GM03348 (cell line): ENCODE results near the gene SCP2.

Experiments
- DNase-seq: peaks from one replicate; pipeline ENCODE4 v3.0.0; 2012; ENCODE audit warnings: low spot score

SCP2 gene

GRCh38 chr1:53082826-53083455, 155.9 kb downstream of the SCP2 start:
- no peak for DNase-seq

DNA sequence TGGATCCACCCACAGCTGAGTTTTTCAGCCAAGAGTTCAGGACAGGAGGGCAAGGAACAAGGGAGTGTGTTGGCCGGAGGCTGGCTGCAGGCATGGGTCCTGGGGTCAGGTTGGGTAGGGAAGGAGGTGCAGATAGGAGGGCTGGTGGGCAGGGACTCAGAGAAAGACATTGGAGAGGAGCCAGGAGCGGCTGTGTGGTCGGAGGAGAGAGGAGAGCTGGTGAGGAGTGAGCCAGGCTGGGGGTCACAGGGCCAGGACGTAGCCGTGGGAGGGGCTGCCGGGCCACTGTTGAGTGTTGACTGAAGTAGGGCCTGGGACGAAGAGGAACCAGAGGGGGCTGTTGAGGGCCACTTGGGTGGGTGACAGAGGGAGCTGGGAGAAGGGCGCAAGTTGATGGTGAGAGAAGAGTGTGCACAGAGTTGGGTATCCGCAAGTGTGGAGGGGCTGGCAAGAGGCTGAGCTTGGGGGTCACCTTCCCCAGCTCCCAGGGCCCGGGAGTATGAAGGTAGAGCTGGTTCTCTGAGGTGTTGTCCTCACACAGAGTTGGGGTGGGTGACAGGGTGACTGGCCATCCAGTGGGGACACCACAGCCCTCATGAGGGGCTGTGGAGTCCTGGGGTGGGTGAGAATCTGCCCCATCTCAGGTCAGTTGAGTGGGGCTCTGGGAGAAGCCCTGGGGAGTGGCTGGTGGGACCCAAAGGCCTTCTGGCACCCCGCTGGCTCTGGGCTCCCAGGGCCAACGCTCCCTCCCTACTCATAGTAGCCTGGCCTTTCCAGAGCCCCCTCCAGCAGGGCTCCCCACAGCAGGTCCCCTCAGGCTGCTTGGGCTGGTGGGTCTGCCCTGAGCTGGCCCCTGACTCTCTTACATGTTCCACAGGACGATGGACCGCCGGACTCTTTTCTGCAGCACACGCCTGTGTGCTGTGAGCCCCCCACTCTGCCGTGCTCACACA, 156.8 kb downstream of the SCP2 start:
- no peak for DNase-seq

GRCh38 chr1:53084589-53084971, 157.5 kb downstream of the SCP2 start:
- no peak for DNase-seq

DNA sequence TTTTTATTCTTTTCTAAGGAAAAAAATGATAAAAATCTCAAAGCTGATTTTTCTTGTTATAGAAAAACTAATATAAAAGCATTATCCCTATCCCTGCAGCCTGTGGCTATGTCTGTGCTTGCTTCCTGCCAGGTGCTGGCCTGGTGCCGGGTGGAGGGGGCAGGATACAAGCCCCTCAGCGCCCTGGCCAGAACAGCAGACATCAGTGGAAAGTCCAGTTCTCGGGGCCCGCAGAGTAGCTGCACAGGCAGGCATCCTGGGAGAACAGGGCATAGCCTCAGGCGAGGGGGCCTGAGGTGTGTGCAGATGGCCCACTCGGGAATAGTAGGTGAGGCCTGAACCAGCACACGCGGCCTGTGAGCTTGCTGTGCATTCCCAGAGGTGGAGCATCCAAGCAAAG, 158.3 kb downstream of the SCP2 start:
- no peak for DNase-seq

DNA sequence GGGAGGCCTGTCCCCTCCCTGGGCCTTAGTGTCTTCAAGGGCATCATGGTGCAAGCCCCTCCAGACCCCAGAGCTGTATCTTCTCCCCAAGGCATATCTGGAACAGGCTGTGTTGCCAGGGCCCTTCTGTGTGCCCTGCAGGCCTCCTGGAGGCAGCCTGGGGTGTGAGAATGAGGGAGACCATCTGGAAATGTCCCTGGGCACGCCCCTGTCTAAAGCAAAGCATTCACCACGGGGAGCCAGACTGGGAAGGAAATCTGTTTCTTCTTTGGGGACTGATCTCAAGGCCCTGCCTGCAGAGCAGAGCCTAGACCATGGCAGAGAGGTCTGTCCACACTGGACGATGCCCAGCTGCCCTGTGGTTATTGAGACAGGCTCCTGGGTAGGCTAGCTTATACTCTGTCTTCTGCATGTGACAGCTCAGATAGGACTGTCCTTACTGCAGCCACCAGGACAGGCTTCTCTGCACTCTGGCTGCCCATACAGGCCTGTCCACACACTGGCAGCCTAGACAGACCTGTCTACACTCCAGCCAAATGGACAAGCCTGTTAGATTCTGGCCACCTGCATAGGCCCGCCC, 159.5 kb downstream of the SCP2 start:
- no peak for DNase-seq

- no peak for DNase-seq
Observed at GRCh38 chr1:53087332-53088285, 160.5 kb downstream of the SCP2 start.

DNA sequence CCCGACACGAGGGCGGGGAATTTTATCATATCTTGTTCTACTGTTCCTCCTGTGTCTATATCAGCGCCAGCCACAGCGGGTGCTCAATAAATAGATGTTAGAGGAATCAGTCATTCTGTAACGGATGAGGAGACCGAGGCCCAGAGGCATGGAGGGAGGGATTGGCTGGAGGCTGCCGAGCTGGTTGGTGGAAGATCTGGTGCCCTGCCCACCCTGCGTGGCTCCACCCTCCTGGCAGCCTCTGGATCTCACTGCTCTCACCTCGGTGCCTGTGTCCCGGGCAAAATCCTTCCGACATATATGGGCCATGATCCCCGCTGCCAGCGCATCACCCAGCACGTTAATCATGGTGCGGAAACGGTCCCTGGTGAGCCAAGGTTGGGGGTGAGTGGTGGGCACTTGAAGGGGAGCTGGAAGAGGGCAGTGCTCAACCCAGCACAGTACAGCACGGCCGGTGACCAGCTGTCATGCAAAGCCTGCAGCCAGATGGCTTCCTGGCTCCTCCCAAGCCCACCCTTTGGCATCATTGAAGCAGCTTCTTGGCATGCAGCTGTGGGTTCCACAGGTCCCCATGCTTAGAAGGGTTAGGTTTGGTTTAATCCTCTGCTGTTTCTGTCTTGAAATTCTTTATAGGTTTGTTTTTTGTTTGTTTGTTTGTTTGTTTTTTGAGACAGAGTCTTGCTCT, 161.7 kb downstream of the SCP2 start:
- no peak for DNase-seq

GRCh38 chr1:53089478-53090226, 162.6 kb downstream of the SCP2 start:
- no peak for DNase-seq

DNA sequence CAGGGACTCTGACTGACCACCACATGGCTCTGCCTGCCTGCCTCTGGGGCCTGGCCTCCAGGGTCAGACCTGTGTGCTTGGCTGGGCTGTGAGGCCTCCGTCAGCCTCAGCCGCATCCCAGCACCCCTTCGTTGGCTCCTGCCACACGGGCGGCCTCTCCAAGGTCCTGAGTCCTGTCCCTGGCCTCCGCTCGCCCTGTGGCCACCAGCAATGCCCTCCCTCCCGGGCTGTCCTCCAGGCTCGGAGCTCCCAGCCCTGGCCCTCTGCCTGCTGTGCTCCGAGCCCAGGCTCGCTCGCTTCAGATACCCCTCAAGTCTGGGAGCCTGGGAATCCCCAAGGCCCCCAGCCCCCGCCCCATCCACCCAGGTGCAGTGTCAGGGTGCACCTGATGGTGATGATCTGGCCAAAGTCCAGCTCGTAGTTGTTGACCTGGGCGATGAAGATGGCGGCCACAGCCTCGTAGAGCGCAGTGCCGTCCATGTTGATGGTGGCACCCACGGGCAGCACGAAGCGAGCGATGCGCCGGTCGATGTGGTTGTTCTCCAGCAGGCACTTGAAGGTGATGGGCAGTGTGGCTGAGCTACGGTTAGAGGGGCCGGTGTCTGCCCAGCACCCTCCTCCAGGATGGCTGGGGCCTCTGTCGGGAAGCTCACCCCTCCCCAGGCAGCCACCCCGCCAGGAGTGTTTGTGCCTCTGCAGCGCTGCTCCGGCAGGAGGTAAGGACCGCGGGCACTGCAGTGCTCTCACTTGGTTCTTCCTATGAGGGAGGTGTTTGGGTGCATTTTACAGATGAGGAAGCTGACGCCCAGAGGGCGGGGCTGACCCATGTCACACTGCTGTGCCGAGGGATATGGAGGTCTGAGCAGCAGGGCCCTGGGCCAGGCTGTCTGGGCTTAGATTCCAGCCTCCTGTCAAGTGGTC, 163.4 kb downstream of the SCP2 start:
- DNase-seq = no peak

DNA sequence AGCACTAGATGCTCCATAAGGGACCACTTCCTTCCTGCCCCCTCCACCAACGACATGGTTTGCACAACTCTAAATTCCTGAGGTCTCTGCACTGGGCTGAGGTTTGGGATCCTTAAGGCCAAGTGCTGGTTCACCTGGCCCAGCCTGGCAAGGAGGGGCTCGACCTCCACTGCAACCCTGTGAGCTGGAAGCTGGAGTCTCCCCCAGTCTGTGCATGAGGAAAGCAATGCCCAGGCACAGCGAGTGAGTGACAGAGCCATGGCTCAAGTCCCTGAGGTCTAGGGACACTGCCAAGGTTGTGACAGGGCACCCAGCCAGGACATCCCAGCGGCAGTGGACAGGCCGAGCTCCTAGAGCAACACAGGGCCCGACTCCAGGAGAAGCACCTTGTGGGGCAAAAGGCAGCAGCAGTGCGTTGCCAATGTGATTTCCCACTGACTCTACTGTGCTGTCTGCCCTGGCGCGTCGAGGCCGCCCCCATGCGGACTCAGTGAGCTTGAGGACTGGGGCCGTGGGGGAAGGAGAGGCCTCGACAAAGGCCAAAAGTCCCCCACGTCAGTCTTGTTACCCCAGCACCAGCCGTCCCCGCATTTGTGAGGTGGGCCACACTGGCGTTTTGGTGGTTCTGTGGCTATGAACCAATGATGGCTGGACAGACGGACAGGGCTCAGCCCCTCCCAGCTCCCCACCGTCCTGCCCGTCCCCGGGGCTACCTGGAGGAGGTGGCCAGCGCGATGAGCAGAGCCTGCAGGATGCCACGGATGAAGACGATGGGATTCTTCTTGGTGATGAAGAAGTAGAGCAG, 165.0 kb downstream of the SCP2 start:
- peak; percentile 58 for DNase-seq

DNA sequence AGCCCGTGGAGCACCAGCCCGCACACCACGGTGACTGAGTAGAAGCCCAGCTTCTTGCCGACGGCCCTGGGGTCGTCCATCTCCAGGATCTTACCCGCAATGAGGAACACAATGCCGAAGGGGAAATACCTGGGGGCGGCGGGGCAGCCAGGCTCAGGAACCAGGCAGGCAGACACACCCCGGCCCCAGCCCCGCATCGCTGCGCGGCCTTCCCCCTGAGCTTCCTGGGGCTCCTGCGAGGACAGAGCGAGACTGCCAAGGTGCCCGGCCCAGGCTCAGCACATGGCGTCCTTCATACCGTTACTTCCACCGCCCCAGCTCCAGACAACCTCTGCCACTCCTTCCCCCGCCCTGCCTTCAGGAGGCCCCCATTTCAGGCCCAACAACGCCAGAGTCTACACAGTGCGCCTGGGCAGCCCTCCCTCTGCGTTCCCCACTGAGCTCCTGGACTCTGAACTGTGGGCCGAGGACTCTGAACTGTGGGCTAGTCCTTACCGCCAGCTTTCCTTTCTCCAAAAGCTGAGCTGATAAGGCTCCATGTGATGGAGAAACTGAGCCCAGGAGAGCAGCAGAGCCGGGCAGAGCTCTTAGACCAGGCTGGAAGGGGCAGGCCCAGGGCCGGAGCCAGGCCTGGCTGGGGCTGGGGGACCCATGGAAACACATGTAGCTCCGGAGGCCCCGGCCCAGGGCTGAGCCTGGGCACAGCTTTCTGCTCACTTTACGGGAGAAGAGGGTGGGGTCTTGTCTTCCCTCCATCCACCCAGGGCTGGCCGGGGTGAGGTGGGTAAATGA, 165.8 kb downstream of the SCP2 start:
- no peak for DNase-seq

DNA sequence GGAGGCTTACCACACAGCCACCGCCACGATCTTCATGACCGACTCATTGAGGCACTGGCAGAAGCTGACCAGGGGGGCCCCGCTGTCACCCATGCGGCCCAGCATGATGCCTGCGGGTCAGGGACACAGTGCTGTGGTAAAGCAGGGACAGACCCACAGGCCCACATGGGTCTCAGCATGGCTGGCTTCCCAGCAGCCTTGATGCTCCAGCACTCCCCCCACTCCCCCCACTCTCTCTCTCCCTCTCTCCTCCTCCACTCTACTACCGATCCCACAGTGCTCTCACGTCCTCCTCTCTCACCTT, 166.3 kb downstream of the SCP2 start:
- no peak for DNase-seq

DNA sequence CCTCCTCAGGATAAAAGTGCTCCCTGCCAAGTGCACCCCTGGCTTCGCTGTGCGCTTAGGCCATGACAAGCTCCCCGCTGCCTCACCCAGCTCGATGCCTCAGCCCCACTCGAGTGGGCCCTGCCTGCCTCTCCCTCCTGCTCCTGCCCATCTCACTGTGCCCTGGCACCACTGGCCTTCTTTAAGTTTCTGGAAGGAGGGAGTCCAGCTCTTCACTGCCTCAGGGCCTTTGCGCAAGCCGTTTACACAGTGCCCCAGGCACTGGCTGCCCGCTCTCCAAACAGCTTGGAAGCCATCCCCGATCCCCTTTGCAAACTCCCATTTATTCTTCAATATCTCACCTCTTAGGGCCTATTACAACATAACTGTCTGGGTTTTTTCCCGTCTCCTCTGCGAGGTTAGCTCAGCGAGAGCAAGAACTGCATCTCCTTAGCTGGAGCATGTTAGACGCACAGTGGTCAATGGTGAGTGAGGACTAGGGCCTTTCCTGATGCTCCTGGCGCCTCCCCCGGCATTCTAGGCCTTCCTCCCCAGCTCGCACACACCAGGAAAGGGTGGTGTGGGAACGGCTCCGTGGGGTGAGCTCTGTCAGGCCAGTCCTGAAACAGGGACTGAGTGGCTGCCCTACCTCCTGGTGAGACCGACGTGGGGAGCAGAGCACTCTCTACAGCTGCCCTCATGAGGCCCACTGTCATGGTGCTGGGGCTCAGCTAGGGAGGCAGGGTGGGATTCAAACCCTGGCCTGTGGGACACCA, 166.9 kb downstream of the SCP2 start:
- DNase-seq = no peak

GRCh38 chr1:53094533-53094919, 167.4 kb downstream of the SCP2 start:
- no peak for DNase-seq
